Smooth muscle cell (in vitro differentiated cells): ENCODE results near the gene KMT5B. TPM values are rescaled to one million over a fixed set of nuclear protein-coding genes. Genes with fewer than 3 reads are reported as not detected.

ENCODE experiments used
- DNase-seq: peaks from one replicate; lab custom pipeline; 2025; ENCODE audit not compliant: unreplicated experiment; lab: John Stamatoyannopoulos, UW
- H2AFZ ChIP-seq: fragments of 200-600 bp; sonication (generic); 2 replicates; pipeline ENCODE4 v1.6.0; 2016; ENCODE audit warnings: antibody characterized with exemption, low read depth, mild to moderate bottlenecking
- H3F3A ChIP-seq: fragments of 200-600 bp; sonication (generic); 2 replicates; pipeline ENCODE4 v1.6.0; 2017; ENCODE audit warnings: antibody characterized with exemption, low read depth
- H3K27ac ChIP-seq: fragments of 200-600 bp; sonication (generic); 2 replicates; pipeline ENCODE4 v1.5.1; 2016; ENCODE audit warnings: low read depth, mild to moderate bottlenecking
- H3K27me3 ChIP-seq: fragments of 200-600 bp; sonication (generic); 2 replicates; pipeline ENCODE4 v1.6.1; 2016; ENCODE audit warnings: low read depth, mild to moderate bottlenecking
- H3K36me3 ChIP-seq: fragments of 200-600 bp; sonication (generic); 2 replicates; pipeline ENCODE4 v1.5.1; 2016; ENCODE audit warnings: low read depth
- H3K4me1 ChIP-seq: fragments of 200-600 bp; sonication (generic); 2 replicates; pipeline ENCODE4 v1.5.1; 2016; ENCODE audit warnings: low read depth
- H3K4me2 ChIP-seq: fragments of 200-600 bp; sonication (generic); 2 replicates; pipeline ENCODE4 v1.6.0; 2016; ENCODE audit warnings: mild to moderate bottlenecking
- H3K4me3 ChIP-seq: fragments of 200-600 bp; sonication (generic); 2 replicates; pipeline ENCODE4 v1.5.1; 2016; ENCODE audit warnings: mild to moderate bottlenecking
- H3K79me2 ChIP-seq: fragments of 200-600 bp; sonication (generic); 2 replicates; pipeline ENCODE4 v1.6.0; 2016; ENCODE audit warnings: low read depth, mild to moderate bottlenecking
- H3K9ac ChIP-seq: fragments of 200-600 bp; sonication (generic); 2 replicates; pipeline ENCODE4 v1.6.0; 2016; ENCODE audit warnings: low read depth
- H3K9me3 ChIP-seq: fragments of 200-600 bp; sonication (generic); replicated peaks from 2 replicates; pipeline ENCODE4 v1.5.1; 2016; ENCODE audit warnings: low read depth
- H4K20me1 ChIP-seq: fragments of 200-600 bp; sonication (generic); 2 replicates; pipeline ENCODE4 v1.6.0; 2016; ENCODE audit warnings: low read depth
- WGBS: methylation state at CpG from one replicate; pipeline ENCODE4 v1.1.7; 2016; ENCODE audit warnings: low lambda C conversion rate; 5-methylcytosine and 5-hydroxymethylcytosine counted together
- polyA plus RNA-seq: library from polyadenylated mRNA; unstranded; fragments of >200 nt; fragmentation: Nextera tagmentation; extraction: Ambion mirVana; gene quantifications from 2 replicates; pipeline ENCODE4 v1.2.1, GENCODE V29; 2016
- total RNA-seq: library from RNA; depleted of rRNA; stranded (reverse); fragments of >200 nt; gene quantifications from 2 replicates; pipeline ENCODE4 v1.2.3, GENCODE V29; 2014
- TF ChIP-seq, protein P1 (sequence below): fragments of 200-600 bp; sonication (generic); IDR thresholded peaks from 2 replicates; pipeline ENCODE4 v1.5.1; 2017; ENCODE audit warnings: borderline replicate concordance, mild to moderate bottlenecking, antibody characterized with exemption; ENCODE audit not compliant: insufficient read depth, poor library complexity, severe bottlenecking

KMT5B gene
- total and polyA plus RNA-seq, 2 experiments from 2014 or later = 32.1 to 35.0 TPM

DNA sequence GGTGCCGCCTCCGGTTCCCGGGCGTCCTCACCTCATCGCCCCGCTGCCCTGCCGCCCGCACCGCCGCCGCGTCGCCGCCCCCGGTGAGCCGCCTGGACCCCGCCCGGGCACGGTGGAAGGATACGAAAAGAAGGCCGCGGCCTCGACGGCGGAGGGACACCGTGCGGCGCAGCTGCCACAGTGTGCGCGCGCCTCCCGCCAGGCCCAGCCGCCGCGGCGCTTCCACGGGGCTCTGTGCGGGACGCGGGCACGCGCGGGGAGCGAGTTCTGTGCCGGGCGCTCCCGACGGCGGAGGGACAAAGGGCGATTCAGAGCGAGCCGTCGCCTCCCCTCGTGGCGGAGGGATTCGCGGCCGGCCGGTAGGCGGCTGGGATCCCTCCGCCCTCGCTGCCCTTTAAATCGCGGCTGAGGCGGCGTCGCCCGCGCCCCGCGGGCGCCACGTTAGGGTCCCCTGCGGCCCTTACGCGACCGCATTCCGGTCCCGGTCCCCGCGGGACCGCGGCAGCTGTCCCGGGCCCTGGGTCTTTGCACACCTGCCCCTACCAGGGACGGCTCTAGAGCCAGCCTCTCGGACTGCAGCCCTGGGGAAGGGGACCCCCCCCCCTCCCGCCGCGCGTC is 568 bp upstream of the KMT5B start:
- H4K20me1 ChIP-seq = peaks cover 39% of the 10 kb centered on the region
- DNase-seq = peak; percentile 69
- H3K4me2 ChIP-seq = peak overlapping the region; percentile 98
- H3K27me3 ChIP-seq = no peaks in the 10 kb centered on the region
- H2AFZ ChIP-seq = peak overlapping the region; percentile 83
- WGBS = 1% methylated on average over 79 of the region's 90 CpGs
- no peaks in the 10 kb centered on the region for H3F3A ChIP-seq
- H3K27ac ChIP-seq = peak overlapping the region; percentile 99
- H3K9ac ChIP-seq = peak overlapping the region; percentile 98
- H3K36me3 ChIP-seq = no peaks in the 10 kb centered on the region
- H3K79me2 ChIP-seq = peaks cover 39% of the 10 kb centered on the region
- H3K9me3 ChIP-seq = no peaks in the 10 kb centered on the region
- H3K4me3 ChIP-seq = peak overlapping the region; percentile 77
- peaks cover 13% of the 10 kb centered on the region for H3K4me1 ChIP-seq
- TF ChIP-seq, protein P1, sequence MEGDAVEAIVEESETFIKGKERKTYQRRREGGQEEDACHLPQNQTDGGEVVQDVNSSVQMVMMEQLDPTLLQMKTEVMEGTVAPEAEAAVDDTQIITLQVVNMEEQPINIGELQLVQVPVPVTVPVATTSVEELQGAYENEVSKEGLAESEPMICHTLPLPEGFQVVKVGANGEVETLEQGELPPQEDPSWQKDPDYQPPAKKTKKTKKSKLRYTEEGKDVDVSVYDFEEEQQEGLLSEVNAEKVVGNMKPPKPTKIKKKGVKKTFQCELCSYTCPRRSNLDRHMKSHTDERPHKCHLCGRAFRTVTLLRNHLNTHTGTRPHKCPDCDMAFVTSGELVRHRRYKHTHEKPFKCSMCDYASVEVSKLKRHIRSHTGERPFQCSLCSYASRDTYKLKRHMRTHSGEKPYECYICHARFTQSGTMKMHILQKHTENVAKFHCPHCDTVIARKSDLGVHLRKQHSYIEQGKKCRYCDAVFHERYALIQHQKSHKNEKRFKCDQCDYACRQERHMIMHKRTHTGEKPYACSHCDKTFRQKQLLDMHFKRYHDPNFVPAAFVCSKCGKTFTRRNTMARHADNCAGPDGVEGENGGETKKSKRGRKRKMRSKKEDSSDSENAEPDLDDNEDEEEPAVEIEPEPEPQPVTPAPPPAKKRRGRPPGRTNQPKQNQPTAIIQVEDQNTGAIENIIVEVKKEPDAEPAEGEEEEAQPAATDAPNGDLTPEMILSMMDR = peak; percentile 9

- Histone ChIP-seq H4K20me1 (peaks cover 50% of the 10 kb centered on the region), H3K27me3 (no peaks in the 10 kb centered on the region), H3K36me3 (no peaks in the 10 kb centered on the region), H3K9me3 (no peaks in the 10 kb centered on the region), H3F3A (no peaks in the 10 kb centered on the region), H2AFZ (no peak overlapping the region), H3K27ac (peak overlapping the region; percentile 99), H3K9ac (peak overlapping the region; percentile 98), H3K4me2 (peak overlapping the region; percentile 94), H3K79me2 (peaks cover 50% of the 10 kb centered on the region), H3K4me1 (peaks cover 13% of the 10 kb centered on the region), H3K4me3 (peak overlapping the region; percentile 100)
- TF ChIP-seq, protein P1 = peak; percentile 15
- DNase-seq = peak; percentile 37
- under 1% methylated on average over 42 of the region's 80 CpGs for WGBS
These were observed 518 bp downstream of the KMT5B start for GRCh38 chr11:68212421-68213134.

GRCh38 chr11:68211546-68211945 is 1.6 kb downstream of the KMT5B start:
- H3K79me2 ChIP-seq = peaks cover 60% of the 10 kb centered on the region
- WGBS = 61% methylated on average over 14 of the region's 14 CpGs
- H3K4me1 ChIP-seq = peaks cover 13% of the 10 kb centered on the region
- H3K9me3 ChIP-seq = no peaks in the 10 kb centered on the region
- no peak for DNase-seq
- H3K27me3 ChIP-seq = no peaks in the 10 kb centered on the region
- H3K27ac ChIP-seq = no peak overlapping the region
- no peaks in the 10 kb centered on the region for H3F3A ChIP-seq
- peak overlapping the region; percentile 100 for H3K4me3 ChIP-seq
- peak overlapping the region; percentile 94 for H3K4me2 ChIP-seq
- H3K36me3 ChIP-seq = no peaks in the 10 kb centered on the region
- peak overlapping the region; percentile 94 for H3K9ac ChIP-seq
- peaks cover 61% of the 10 kb centered on the region for H4K20me1 ChIP-seq
- no peak overlapping the region for H2AFZ ChIP-seq
- TF ChIP-seq, protein P1 = no peak

GRCh38 chr11:68206211-68206610 is 6.9 kb downstream of the KMT5B start:
- Histone ChIP-seq H3K27me3 (no peaks in the 10 kb centered on the region), H3K9ac (no peak overlapping the region), H3K79me2 (peaks cover 99% of the 10 kb centered on the region), H3K4me1 (peaks cover 5% of the 10 kb centered on the region), H4K20me1 (peaks cover 100% of the 10 kb centered on the region), H3K9me3 (no peaks in the 10 kb centered on the region), H3K4me2 (no peak overlapping the region), H3K4me3 (no peak overlapping the region), H3K36me3 (no peaks in the 10 kb centered on the region), H2AFZ (no peak overlapping the region), H3F3A (no peaks in the 10 kb centered on the region), H3K27ac (no peak overlapping the region)
- TF ChIP-seq, protein P1 = peak; percentile 76
- DNase-seq = no peak
- WGBS = 40% methylated on average over 5 of the region's 5 CpGs
